GM18951 (cell line): ENCODE results near the gene IRX6.

Source experiments
- POLR2A ChIP-seq: IDR thresholded peaks from 4 replicates; pipeline ENCODE4 v1.6.1; 2011; ENCODE audit warnings: mild to moderate bottlenecking; ENCODE audit not compliant: insufficient read length, insufficient read depth; ENCODE audit errors: extremely low read depth
- in situ Hi-C: fragments of 300-500 bp; cut with MboI; formaldehyde crosslinking; loops from one replicate; pipeline ENCODE4 v1.12.0; 2022; ENCODE audit warnings: low sequenced_read_pairs, mixed read lengths, inconsistent platforms; ENCODE audit not compliant: unreplicated experiment

The IRX6 gene

DNA sequence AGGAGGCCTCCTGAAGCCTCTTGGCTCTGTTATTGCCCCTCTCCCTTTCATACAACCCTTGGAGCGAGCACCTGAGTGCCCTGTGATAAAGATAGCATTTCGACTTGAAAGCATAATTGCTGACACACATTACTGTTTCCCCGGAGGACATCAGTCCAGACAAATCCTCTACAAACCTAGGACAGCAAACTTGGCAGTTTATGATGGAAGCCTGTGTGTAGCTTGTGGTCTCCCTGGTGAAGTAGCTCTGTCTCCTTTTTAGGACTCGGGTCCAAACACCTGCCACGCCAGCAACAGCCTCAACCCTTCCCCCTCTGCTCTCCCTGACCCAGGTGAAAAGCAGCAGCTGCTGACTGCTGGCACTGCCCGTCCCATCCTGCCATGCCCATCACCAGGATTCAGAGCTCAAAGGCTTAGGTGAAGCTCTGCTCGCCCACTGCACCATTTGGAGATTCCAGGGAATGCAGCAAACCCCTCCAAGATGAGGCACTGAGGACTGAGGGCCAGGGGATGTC is 55.9 kb downstream of the IRX6 start:
- no peak for TF ChIP-seq POLR2A
- in situ Hi-C loops = no loop called here
